ENCODE results near the gene COA6.
"Not testable (repeated sequence)": the region's sequence is repeated elsewhere in the genome, so short reads cannot be mapped to it uniquely, and the experiment has no call there.

Gene COA6

GRCh38 chr1:234371414-234371813 lies 1.8 kb upstream of the COA6 start:
- no peak for DNase-seq

GRCh38 chr1:234372011-234372757 lies 1.1 kb upstream of the COA6 start:
- DNase-seq, result no peak

- DNase-seq, result no peak
These were observed 651 bp downstream of the COA6 start for GRCh38 chr1:234373959-234374254.

GRCh38 chr1:234375672-234376071 lies 2.4 kb downstream of the COA6 start:
- DNase-seq, result no peak

GRCh38 chr1:234379591-234380109 lies 6.4 kb downstream of the COA6 start:
- DNase-seq, result not testable (repeated sequence)

- DNase-seq, result no peak
These were observed 8.7 kb downstream of the COA6 start for GRCh38 chr1:234381699-234382555.

- no peak for DNase-seq
These were observed 12.9 kb downstream of the COA6 start for GRCh38 chr1:234386122-234386521.

GRCh38 chr1:234388094-234388493 lies 14.8 kb downstream of the COA6 start:
- DNase-seq, result no peak

GRCh38 chr1:234393190-234393589 lies 19.9 kb downstream of the COA6 start:
- no peak for DNase-seq

GRCh38 chr1:234395297-234395696 lies 22.0 kb downstream of the COA6 start:
- DNase-seq, result no peak

GRCh38 chr1:234396092-234396491 lies 22.8 kb downstream of the COA6 start:
- DNase-seq, result no peak

- no peak for DNase-seq
These were observed 23.6 kb downstream of the COA6 start for GRCh38 chr1:234396871-234397270.

GRCh38 chr1:234397732-234398131 lies 24.5 kb downstream of the COA6 start:
- no peak for DNase-seq

GRCh38 chr1:234398849-234399381 lies 25.7 kb downstream of the COA6 start:
- DNase-seq, result no peak

- DNase-seq, result not testable (repeated sequence)
These were observed 26.3 kb downstream of the COA6 start for GRCh38 chr1:234399515-234399914.

- DNase-seq, result no peak
These were observed 27.5 kb downstream of the COA6 start for GRCh38 chr1:234400773-234401172.

GRCh38 chr1:234401658-234402057 lies 28.4 kb downstream of the COA6 start:
- no peak for DNase-seq

GRCh38 chr1:234402939-234403338 lies 29.7 kb downstream of the COA6 start:
- no peak for DNase-seq

GRCh38 chr1:234405676-234406075 lies 32.4 kb downstream of the COA6 start:
- no peak for DNase-seq

- DNase-seq, result no peak
These were observed 33.6 kb downstream of the COA6 start for GRCh38 chr1:234406871-234407270.

- no peak for DNase-seq
These were observed 35.5 kb downstream of the COA6 start for GRCh38 chr1:234408757-234409156.

GRCh38 chr1:234409328-234409727 lies 36.1 kb downstream of the COA6 start:
- no peak for DNase-seq

- DNase-seq, result no peak
These were observed 39.6 kb downstream of the COA6 start for GRCh38 chr1:234412830-234413229.

- no peak for DNase-seq
These were observed 40.2 kb downstream of the COA6 start for GRCh38 chr1:234413485-234413884.
